B cell (primary cell): ENCODE measurements around the gene ZNF554.

Source experiments
- EZH2 ChIP-seq: IDR thresholded peaks from 2 replicates; pipeline ENCODE4 v1.6.1; 2012; ENCODE audit warnings: borderline replicate concordance, low read depth, mild to moderate bottlenecking, moderate library complexity, low read length; ENCODE audit not compliant: insufficient read depth, poor library complexity, severe bottlenecking
- TF ChIP-seq, protein P1 (sequence below): fragments of 200-600 bp; IDR thresholded peaks from one replicate; pipeline ENCODE4 v1.8.0; 2022; ENCODE audit warnings: antibody characterized with exemption, mild to moderate bottlenecking

- no peak for TF ChIP-seq EZH2
- TF ChIP-seq, protein P1, sequence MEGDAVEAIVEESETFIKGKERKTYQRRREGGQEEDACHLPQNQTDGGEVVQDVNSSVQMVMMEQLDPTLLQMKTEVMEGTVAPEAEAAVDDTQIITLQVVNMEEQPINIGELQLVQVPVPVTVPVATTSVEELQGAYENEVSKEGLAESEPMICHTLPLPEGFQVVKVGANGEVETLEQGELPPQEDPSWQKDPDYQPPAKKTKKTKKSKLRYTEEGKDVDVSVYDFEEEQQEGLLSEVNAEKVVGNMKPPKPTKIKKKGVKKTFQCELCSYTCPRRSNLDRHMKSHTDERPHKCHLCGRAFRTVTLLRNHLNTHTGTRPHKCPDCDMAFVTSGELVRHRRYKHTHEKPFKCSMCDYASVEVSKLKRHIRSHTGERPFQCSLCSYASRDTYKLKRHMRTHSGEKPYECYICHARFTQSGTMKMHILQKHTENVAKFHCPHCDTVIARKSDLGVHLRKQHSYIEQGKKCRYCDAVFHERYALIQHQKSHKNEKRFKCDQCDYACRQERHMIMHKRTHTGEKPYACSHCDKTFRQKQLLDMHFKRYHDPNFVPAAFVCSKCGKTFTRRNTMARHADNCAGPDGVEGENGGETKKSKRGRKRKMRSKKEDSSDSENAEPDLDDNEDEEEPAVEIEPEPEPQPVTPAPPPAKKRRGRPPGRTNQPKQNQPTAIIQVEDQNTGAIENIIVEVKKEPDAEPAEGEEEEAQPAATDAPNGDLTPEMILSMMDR, result no peak
Observed at GRCh38 chr19:2777952-2778683, 41.5 kb upstream of the ZNF554 start.
